SK-N-SH treated with all-trans-retinoic acid at 6 μM for 48 hours (cell line): ENCODE results near the gene SETD6.

Experiments used
- ATAC-seq: fragments of 200-7000 bp; cut with Tn5 transposase; 3 replicates; pipeline ENCODE4 v1.9.1; 2020; ENCODE audit warnings: mild to moderate bottlenecking, moderate library complexity
- ARNTL ChIP-seq: fragments of 450-650 bp; formaldehyde crosslinking; IDR thresholded peaks from 2 replicates; pipeline ENCODE4 v1.5.0; 2020; ENCODE audit warnings: low read depth, mild to moderate bottlenecking, moderate library complexity, borderline replicate concordance
- BACH2 ChIP-seq: fragments of 250-450 bp; sonication (Bioruptor Pico); IDR thresholded peaks from 2 replicates; pipeline ENCODE4 v1.9.0; 2021; ENCODE audit warnings: mild to moderate bottlenecking, borderline replicate concordance
- CSDC2 ChIP-seq: fragments of 250-450 bp; sonication (Bioruptor Pico); IDR thresholded peaks from 2 replicates; pipeline ENCODE4 v1.5.0; 2020; ENCODE audit warnings: mild to moderate bottlenecking, moderate library complexity
- ESRRG ChIP-seq: fragments of 250-450 bp; sonication (Bioruptor Pico); IDR thresholded peaks from 2 replicates; pipeline ENCODE4 v1.6.1; 2021; ENCODE audit warnings: mild to moderate bottlenecking
- GLIS3 ChIP-seq: fragments of 250-450 bp; sonication (Bioruptor Pico); IDR thresholded peaks from 2 replicates; pipeline ENCODE4 v1.5.0; 2020; ENCODE audit warnings: mild to moderate bottlenecking, moderate library complexity
- ISL1 ChIP-seq: fragments of 250-450 bp; sonication (Bioruptor Pico); IDR thresholded peaks from 2 replicates; pipeline ENCODE4 v2.1.2; 2022; ENCODE audit warnings: mild to moderate bottlenecking, moderate library complexity
- OSR1 ChIP-seq: fragments of 250-450 bp; sonication (Bioruptor Pico); IDR thresholded peaks from 2 replicates; pipeline ENCODE4 v1.8.0; 2022; ENCODE audit warnings: moderate library complexity, mild to moderate bottlenecking, inconsistent platforms
- PPARA ChIP-seq: fragments of 250-450 bp; sonication (Bioruptor Pico); IDR thresholded peaks from 2 replicates; pipeline ENCODE4 v1.5.0; 2020; ENCODE audit warnings: mild to moderate bottlenecking, borderline replicate concordance
- RARB ChIP-seq: fragments of 250-450 bp; sonication (Bioruptor Pico); IDR thresholded peaks from 2 replicates; pipeline ENCODE4 v1.8.0; 2021; ENCODE audit warnings: mild to moderate bottlenecking, moderate library complexity
- SNAI2 ChIP-seq: fragments of 250-450 bp; sonication (Bioruptor Pico); IDR thresholded peaks from 2 replicates; pipeline ENCODE4 v1.5.0; 2020; ENCODE audit warnings: mild to moderate bottlenecking, moderate library complexity
- TCF4 ChIP-seq: fragments of 250-450 bp; sonication (Bioruptor Pico); IDR thresholded peaks from 2 replicates; pipeline ENCODE4 v1.8.0; 2021; ENCODE audit warnings: mild to moderate bottlenecking, moderate library complexity, borderline replicate concordance
- TOX ChIP-seq: fragments of 250-450 bp; sonication (Bioruptor Pico); IDR thresholded peaks from 2 replicates; pipeline ENCODE4 v1.8.0; 2021; ENCODE audit warnings: mild to moderate bottlenecking, moderate library complexity, borderline replicate concordance
- ZFP3 ChIP-seq: fragments of 250-450 bp; sonication (Bioruptor Pico); IDR thresholded peaks from 2 replicates; pipeline ENCODE4 v1.5.0; 2020; ENCODE audit warnings: mild to moderate bottlenecking, moderate library complexity
- ZFP30 ChIP-seq: fragments of 450-650 bp; formaldehyde crosslinking; IDR thresholded peaks from 2 replicates; pipeline ENCODE4 v1.5.0; 2022; ENCODE audit warnings: mild to moderate bottlenecking, moderate library complexity
- ZNF565 ChIP-seq: fragments of 450-650 bp; formaldehyde crosslinking; conservative IDR thresholded peaks from 2 replicates; pipeline ENCODE4 v1.5.0; 2020; ENCODE audit warnings: low read depth, mild to moderate bottlenecking, moderate library complexity
- ZNF70 ChIP-seq: fragments of 450-650 bp; formaldehyde crosslinking; IDR thresholded peaks from 2 replicates; pipeline ENCODE4 v1.5.0; 2020; ENCODE audit warnings: mild to moderate bottlenecking, moderate library complexity
- ZNF8 ChIP-seq: fragments of 450-650 bp; formaldehyde crosslinking; IDR thresholded peaks from 2 replicates; pipeline ENCODE4 v1.5.0; 2020; ENCODE audit warnings: mild to moderate bottlenecking, moderate library complexity
- TF ChIP-seq, protein P1 (sequence below): fragments of 250-450 bp; sonication (Bioruptor Pico); IDR thresholded peaks from 2 replicates; pipeline ENCODE4 v1.5.1; 2020; ENCODE audit warnings: low read depth, mild to moderate bottlenecking, moderate library complexity
- TF ChIP-seq, protein P2 (sequence below): fragments of 250-450 bp; sonication (Bioruptor Pico); IDR thresholded peaks from 2 replicates; pipeline ENCODE4 v1.5.1; 2021; ENCODE audit warnings: mild to moderate bottlenecking, moderate library complexity
- TF ChIP-seq, protein P3 (sequence below): fragments of 250-450 bp; sonication (Bioruptor Pico); IDR thresholded peaks from 2 replicates; pipeline ENCODE4 v1.5.0; 2020; ENCODE audit warnings: mild to moderate bottlenecking, moderate library complexity

SETD6 gene

DNA sequence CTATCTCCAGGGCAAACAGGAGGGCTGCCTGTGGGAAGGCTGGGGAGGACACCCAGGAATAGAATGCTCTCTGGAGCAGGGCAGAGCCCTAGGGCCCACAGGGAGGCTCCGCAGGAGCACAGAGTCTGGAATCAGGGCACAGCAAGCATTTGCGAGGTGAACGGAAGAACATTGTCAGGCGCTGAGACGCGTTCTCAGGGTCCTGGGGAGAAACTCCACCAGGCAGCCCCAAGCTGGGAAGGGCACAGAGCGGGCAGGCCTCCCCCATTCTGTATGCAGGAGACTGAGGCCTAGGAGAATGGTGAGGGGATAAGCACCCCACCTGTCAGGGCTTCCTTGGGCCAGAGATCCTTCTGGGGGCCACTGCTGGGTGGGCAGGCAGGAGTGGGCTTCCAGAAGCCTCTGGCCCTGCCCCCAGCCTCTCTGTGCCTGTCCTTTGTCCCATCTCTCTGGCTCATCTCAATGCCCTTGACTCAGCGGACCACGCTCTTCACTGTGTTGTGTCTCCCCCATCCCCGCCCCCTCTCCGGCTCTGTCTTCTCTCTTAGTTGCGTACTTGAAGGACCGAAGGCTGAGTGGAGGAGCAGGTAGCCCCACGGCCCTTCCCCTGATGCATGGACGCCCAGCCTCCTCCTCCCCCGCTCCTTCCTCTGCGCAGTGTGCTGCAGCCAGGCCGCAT lies 5.1 kb upstream of the SETD6 start:
- no peak for ATAC-seq

DNA sequence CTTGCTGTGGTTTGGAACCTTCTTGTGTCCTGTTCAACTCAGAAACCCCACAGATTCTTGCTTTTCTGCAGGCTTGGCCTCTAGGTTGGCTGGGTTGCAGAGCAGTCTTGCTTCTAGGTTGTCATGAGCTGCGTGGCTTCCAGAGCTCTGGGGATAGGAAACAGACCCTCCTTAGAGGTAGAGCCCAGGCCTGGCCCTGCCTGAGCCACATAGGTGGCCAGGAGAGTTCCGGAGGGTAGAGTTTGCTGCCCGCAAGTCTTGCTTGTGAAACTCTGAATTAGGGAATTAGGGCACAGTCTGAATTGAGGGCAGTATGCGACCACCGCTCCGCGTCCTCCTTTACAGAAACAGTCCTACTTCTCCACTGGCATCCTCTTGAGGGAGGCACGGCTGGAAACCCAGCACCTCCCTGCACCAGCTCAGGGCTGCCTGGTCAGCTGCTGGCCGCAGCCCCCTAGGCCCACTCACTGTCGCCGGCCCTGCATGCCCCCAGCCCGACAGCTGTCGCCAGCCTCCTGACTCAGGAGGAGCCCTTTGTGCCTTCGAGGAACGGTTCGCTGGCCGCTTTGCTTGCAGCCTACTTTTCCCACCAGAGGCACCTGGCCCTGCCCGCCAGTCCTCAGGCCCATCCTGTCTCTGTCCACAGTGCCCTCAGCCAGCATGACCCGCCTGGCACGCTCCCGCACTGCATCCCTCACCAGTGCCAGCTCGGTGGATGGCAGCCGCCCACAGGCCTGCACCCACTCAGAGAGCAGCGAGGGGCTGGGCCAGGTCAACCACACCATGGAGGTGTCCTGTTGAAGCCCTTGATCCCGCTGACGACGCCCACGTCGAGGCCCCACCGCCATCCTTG lies 4.3 kb upstream of the SETD6 start:
- TF ChIP-seq TCF4 (CRISPR knock-in tag) (no peak), ESRRG (CRISPR knock-in tag) (no peak), OSR1 (CRISPR knock-in tag) (no peak), ZNF8 (CRISPR knock-in tag) (no peak), ZNF565 (CRISPR knock-in tag) (no peak), ISL1 (no peak)
- ATAC-seq = no peak

More for the DNA sequence above, 5.1 kb upstream of the SETD6 start:
- TF ChIP-seq ZNF8 (CRISPR knock-in tag) (no peak), ZNF70 (CRISPR knock-in tag) (no peak), ISL1 (no peak), ZFP3 (CRISPR knock-in tag) (no peak), TOX (CRISPR knock-in tag) (no peak), OSR1 (CRISPR knock-in tag) (no peak), GLIS3 (CRISPR knock-in tag) (no peak), ESRRG (CRISPR knock-in tag) (no peak), RARB (CRISPR knock-in tag) (no peak)
- TF ChIP-seq, protein P1, sequence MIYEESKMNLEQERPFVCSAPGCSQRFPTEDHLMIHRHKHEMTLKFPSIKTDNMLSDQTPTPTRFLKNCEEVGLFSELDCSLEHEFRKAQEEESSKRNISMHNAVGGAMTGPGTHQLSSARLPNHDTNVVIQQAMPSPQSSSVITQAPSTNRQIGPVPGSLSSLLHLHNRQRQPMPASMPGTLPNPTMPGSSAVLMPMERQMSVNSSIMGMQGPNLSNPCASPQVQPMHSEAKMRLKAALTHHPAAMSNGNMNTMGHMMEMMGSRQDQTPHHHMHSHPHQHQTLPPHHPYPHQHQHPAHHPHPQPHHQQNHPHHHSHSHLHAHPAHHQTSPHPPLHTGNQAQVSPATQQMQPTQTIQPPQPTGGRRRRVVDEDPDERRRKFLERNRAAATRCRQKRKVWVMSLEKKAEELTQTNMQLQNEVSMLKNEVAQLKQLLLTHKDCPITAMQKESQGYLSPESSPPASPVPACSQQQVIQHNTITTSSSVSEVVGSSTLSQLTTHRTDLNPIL (CRISPR knock-in tag) = no peak
- TF ChIP-seq, protein P2, sequence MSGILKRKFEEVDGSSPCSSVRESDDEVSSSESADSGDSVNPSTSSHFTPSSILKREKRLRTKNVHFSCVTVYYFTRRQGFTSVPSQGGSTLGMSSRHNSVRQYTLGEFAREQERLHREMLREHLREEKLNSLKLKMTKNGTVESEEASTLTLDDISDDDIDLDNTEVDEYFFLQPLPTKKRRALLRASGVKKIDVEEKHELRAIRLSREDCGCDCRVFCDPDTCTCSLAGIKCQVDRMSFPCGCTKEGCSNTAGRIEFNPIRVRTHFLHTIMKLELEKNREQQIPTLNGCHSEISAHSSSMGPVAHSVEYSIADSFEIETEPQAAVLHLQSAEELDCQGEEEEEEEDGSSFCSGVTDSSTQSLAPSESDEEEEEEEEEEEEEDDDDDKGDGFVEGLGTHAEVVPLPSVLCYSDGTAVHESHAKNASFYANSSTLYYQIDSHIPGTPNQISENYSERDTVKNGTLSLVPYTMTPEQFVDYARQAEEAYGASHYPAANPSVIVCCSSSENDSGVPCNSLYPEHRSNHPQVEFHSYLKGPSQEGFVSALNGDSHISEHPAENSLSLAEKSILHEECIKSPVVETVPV (CRISPR knock-in tag) = no peak

DNA sequence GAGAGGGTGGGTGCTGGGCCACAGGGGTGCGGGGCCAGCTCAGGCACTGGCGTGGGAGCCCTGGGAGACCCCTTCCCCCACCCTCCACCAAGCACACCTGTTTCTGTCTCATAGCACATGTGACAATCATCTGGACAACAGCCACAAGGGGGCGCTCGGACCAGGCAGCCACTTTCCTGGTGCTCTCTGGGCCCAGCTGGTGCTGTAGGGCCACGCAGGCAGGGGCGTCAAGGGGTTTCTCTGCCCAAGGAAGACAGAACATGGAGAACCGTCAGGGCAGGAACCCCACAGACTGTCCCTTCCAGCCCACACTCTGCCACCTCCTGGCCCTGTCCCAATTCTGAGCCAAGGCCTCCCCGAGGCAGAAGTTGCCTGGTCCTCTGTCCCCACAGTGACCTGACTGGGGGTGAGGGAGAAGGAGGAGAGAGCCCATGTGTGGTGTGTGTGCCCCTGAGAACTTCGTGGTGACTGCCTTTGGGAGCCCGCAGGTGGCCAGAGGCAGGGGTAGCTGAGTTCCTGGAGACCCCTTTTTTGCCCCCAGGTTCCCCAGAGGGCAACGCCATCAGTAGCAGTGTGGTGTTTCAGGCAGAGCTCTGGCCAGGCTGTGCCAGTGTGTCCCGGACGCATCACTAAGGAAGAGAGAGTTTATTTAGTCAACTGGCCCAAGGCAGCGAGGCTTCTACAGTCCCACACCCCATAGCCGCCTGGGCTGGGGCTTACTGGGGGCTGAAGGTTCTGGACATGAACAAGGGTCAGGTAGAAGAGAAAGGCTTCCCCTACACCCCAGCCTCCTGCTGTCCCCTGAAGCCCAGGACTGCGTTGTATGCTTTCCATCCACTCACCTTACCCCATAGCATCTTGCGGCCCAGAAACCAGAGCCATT lies 3.1 kb upstream of the SETD6 start:
- peak; percentile 52 for ATAC-seq
- TF ChIP-seq ESRRG (CRISPR knock-in tag) (no peak), BACH2 (CRISPR knock-in tag) (no peak), TCF4 (CRISPR knock-in tag) (no peak), GLIS3 (CRISPR knock-in tag) (no peak), ARNTL (no peak), ZFP3 (CRISPR knock-in tag) (no peak), PPARA (CRISPR knock-in tag) (no peak), ZFP30 (CRISPR knock-in tag) (no peak), SNAI2 (CRISPR knock-in tag) (no peak), RARB (CRISPR knock-in tag) (no peak), OSR1 (CRISPR knock-in tag) (no peak), ISL1 (no peak), CSDC2 (CRISPR knock-in tag) (no peak), ZNF565 (CRISPR knock-in tag) (no peak)
- TF ChIP-seq, protein P1 (CRISPR knock-in tag) = no peak
- TF ChIP-seq, protein P3, sequence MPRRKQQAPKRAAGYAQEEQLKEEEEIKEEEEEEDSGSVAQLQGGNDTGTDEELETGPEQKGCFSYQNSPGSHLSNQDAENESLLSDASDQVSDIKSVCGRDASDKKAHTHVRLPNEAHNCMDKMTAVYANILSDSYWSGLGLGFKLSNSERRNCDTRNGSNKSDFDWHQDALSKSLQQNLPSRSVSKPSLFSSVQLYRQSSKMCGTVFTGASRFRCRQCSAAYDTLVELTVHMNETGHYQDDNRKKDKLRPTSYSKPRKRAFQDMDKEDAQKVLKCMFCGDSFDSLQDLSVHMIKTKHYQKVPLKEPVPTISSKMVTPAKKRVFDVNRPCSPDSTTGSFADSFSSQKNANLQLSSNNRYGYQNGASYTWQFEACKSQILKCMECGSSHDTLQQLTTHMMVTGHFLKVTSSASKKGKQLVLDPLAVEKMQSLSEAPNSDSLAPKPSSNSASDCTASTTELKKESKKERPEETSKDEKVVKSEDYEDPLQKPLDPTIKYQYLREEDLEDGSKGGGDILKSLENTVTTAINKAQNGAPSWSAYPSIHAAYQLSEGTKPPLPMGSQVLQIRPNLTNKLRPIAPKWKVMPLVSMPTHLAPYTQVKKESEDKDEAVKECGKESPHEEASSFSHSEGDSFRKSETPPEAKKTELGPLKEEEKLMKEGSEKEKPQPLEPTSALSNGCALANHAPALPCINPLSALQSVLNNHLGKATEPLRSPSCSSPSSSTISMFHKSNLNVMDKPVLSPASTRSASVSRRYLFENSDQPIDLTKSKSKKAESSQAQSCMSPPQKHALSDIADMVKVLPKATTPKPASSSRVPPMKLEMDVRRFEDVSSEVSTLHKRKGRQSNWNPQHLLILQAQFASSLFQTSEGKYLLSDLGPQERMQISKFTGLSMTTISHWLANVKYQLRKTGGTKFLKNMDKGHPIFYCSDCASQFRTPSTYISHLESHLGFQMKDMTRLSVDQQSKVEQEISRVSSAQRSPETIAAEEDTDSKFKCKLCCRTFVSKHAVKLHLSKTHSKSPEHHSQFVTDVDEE (CRISPR knock-in tag) = no peak
- TF ChIP-seq, protein P2 (CRISPR knock-in tag) = no peak
- TF ChIP-seq, all 23 proteins: peak for 0
